ENCODE results near the gene PLCB4. TPM values are rescaled to one million over a fixed set of nuclear protein-coding genes. Genes with fewer than 3 reads are reported as not detected.

The PLCB4 gene
- polyA plus RNA-seq, 1 donor = 14.6 TPM

DNA sequence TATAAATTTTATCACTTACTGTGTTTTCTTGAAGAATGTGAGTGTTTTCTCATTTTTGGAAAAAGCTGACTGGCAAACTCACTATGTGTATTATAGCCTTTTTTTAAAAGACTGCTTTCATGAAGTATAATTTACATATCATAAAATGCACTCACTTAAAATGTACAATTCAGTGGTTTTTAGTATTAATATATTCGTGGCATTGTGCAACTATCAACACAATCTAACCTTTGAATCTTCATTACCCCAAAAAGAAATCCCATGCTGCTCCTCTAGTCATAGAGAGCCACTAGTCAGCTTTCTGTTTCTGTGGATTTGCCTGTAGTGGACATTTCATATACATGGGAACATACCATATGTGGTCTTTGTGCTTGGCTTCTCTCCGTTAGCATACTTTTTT is 143.8 kb downstream of the PLCB4 start:
- no peak for DNase-seq
- Histone ChIP-seq H3K4me1 (ENCODE audit: control insufficient read depth, insufficient read depth, low read length) (peaks cover 4% of the 10 kb centered on the region), H3K36me3 (ENCODE audit: control insufficient read depth, insufficient read depth, low read length) (no peaks in the 10 kb centered on the region), H3K27ac (ENCODE audit: low read length) (no peak overlapping the region), H3K9me3 (ENCODE audit: control insufficient read depth, low read depth, low read length) (no peaks in the 10 kb centered on the region), H3K4me3 (ENCODE audit: low read length) (no peak overlapping the region), H3K27me3 (ENCODE audit: control insufficient read depth, insufficient read depth, low read length) (no peaks in the 10 kb centered on the region)
- 80% methylated on average over 1 of the region's 2 CpGs for WGBS (ENCODE audit: insufficient coverage, low lambda C conversion rate)

DNA sequence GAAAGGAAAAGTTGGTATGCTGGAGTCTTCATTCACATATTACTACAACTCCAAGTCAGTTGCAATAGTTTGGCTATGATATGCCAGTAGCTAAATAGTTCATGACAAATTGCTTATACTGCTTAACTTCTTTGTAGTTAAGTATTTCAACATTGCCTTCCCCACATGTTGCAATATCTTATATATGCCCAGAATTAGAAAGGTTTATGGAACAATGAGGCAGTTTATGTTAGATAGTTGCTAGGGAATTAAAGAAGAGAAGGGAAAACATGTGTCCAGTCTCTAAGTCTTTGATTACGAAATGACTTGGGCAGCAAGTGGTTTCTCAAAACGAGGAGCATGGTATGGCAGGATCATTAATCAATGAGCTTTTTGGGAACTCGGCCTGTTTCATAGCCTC is 145.8 kb downstream of the PLCB4 start:
- Histone ChIP-seq H3K4me3 (ENCODE audit: low read length) (no peak overlapping the region), H3K27ac (ENCODE audit: low read length) (no peak overlapping the region), H3K9me3 (ENCODE audit: control insufficient read depth, low read depth, low read length) (no peaks in the 10 kb centered on the region), H3K36me3 (ENCODE audit: control insufficient read depth, insufficient read depth, low read length) (no peaks in the 10 kb centered on the region), H3K27me3 (ENCODE audit: control insufficient read depth, insufficient read depth, low read length) (no peaks in the 10 kb centered on the region), H3K4me1 (ENCODE audit: control insufficient read depth, insufficient read depth, low read length) (peaks cover 4% of the 10 kb centered on the region)
- peak; percentile 51 to 73 for DNase-seq
- no CpG with 5 or more reads among the region's 3 CpGs for WGBS (ENCODE audit: insufficient coverage, low lambda C conversion rate)

DNA sequence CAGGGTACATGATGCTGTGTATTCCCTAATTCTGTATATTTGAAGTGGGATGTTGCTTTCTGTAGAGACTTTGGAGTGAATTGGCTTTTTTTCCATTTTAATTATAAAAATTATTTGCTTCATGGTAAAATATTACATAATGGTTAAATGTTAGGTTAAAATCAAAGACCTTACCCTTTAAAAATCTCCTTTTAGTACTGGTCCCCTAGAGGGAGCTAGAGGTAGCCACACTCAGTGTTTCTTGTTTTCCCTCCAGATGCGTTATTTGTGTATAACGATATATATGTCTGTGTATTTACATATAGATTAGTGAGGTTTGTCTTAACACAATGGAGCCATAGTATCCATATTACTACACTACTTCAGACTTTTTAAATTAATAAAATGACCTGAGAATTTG is 146.7 kb downstream of the PLCB4 start:
- no peak for DNase-seq
- Histone ChIP-seq H3K4me3 (ENCODE audit: low read length) (no peak overlapping the region), H3K27ac (ENCODE audit: low read length) (no peak overlapping the region), H3K27me3 (ENCODE audit: control insufficient read depth, insufficient read depth, low read length) (no peaks in the 10 kb centered on the region), H3K36me3 (ENCODE audit: control insufficient read depth, insufficient read depth, low read length) (no peaks in the 10 kb centered on the region), H3K4me1 (ENCODE audit: control insufficient read depth, insufficient read depth, low read length) (peaks cover 4% of the 10 kb centered on the region), H3K9me3 (ENCODE audit: control insufficient read depth, low read depth, low read length) (no peaks in the 10 kb centered on the region)
- 70% methylated on average over 2 of the region's 2 CpGs for WGBS (ENCODE audit: insufficient coverage, low lambda C conversion rate)

DNA sequence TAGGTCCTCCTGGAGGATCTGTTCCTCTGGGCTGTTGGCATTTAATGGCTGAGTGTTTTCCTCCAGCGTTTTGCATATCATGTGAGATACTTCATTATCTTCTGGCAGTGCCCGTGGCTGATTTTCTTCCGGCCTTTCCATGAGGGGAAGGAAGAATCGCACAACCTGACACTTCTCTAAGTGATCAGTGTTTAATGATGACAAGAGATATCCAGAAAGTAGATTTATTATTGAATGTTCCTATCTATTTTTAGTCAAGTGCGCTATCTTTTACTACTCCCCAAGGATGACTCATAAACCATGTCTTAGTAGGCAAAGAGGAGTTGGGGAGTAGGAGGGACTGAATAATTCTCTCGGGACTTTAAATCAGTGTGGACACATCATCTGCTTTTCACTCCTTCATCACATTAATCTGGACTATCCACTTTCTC is 149.7 kb downstream of the PLCB4 start:
- Histone ChIP-seq H3K4me1 (ENCODE audit: control insufficient read depth, insufficient read depth, low read length) (no peaks in the 10 kb centered on the region), H3K36me3 (ENCODE audit: control insufficient read depth, insufficient read depth, low read length) (no peaks in the 10 kb centered on the region), H3K4me3 (ENCODE audit: low read length) (no peak overlapping the region), H3K9me3 (ENCODE audit: control insufficient read depth, low read depth, low read length) (no peaks in the 10 kb centered on the region), H3K27me3 (ENCODE audit: control insufficient read depth, insufficient read depth, low read length) (no peaks in the 10 kb centered on the region), H3K27ac (ENCODE audit: low read length) (no peak overlapping the region)
- WGBS (ENCODE audit: insufficient coverage, low lambda C conversion rate) = 76% methylated on average over 2 of the region's 6 CpGs
- DNase-seq = no peak

DNA sequence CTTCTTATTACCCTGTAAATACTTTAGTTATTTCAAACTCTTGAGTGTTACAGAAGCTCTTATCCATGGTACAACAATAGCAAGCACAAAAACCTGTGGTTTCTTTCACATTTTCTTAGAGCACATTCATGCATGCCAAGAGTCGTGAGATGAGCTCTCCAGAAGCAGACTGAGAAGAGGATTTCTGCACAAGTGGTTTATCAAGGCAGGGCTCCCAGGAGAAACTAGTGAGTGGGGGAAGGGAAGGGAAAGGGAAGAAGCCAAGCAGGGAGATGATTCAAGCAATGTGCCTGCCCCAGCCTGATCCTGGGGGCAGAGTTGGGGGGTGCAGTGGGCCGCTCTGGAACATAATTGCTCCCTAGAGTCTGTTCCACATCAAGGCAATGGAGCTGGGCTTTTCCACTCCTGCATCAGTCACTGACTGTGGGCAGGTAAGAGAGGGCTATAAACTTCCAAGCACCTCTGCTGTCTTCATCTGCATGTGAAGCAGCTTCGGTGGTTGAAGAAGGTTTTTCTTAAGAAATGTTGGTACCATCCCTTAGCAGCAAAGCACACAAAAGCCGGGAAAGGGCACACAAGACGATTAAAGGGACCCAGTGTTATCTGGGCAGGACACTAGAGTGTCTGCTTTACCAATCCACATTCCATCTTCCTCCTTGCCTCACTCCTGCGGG is 152.1 kb downstream of the PLCB4 start:
- no peaks in the 10 kb centered on the region for H3K27me3 ChIP-seq (ENCODE audit: control insufficient read depth, insufficient read depth, low read length)
- DNase-seq = no peak
- WGBS (ENCODE audit: insufficient coverage, low lambda C conversion rate) = no CpG with 5 or more reads among the region's 6 CpGs
- H3K9me3 ChIP-seq (ENCODE audit: control insufficient read depth, low read depth, low read length) = no peaks in the 10 kb centered on the region
- H3K4me1 ChIP-seq (ENCODE audit: control insufficient read depth, insufficient read depth, low read length) = no peaks in the 10 kb centered on the region
- H3K36me3 ChIP-seq (ENCODE audit: control insufficient read depth, insufficient read depth, low read length) = no peaks in the 10 kb centered on the region
- H3K27ac ChIP-seq (ENCODE audit: low read length) = no peak overlapping the region
- H3K4me3 ChIP-seq (ENCODE audit: low read length) = no peak overlapping the region

DNA sequence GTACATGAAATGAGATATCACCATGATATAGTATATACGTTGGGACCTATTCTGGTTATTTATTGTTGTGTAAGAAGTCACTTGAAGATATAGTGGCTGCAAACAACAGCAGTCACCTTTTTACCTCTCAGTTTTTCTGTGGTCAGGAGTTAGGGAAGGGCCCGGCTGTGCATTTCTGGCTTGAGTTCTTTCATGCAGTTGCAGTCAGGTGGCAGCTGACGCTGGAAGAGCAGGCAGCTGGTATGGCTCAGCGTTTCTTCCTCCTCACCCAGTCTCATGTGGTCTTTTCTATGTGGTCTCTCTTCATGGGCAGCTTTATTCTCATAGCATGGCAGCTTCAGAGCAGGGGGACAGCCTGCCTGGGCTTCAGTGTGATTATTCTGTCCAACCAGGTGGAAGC is 154.4 kb downstream of the PLCB4 start:
- 100% methylated on average over 1 of the region's 4 CpGs for WGBS (ENCODE audit: insufficient coverage, low lambda C conversion rate)
- no peaks in the 10 kb centered on the region for H3K27me3 ChIP-seq (ENCODE audit: control insufficient read depth, insufficient read depth, low read length)
- DNase-seq = no peak
- H3K27ac ChIP-seq (ENCODE audit: low read length) = no peak overlapping the region
- no peak overlapping the region for H3K4me3 ChIP-seq (ENCODE audit: low read length)
- no peaks in the 10 kb centered on the region for H3K9me3 ChIP-seq (ENCODE audit: control insufficient read depth, low read depth, low read length)
- no peaks in the 10 kb centered on the region for H3K36me3 ChIP-seq (ENCODE audit: control insufficient read depth, insufficient read depth, low read length)
- H3K4me1 ChIP-seq (ENCODE audit: control insufficient read depth, insufficient read depth, low read length) = no peaks in the 10 kb centered on the region

DNA sequence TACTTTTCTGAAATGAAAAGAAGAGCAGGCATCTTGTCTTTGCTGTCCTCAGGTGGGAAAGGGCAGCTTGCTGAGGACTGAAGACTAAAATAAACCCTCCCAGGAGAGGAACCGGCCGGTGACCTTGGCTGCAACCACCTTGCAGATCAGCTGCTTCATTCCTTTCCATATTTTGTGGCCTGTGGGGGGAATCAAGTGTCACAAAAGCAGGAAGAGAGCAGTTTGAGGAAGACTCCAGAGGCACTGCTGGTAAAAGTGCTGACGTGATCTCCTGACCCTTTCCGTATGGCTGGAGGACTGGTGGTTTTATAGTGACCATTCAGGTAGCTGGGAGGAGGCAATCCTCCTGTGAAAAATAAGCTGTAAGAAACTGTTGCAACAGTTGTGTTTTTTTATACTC is 157.0 kb downstream of the PLCB4 start:
- Histone ChIP-seq H3K4me3 (ENCODE audit: low read length) (no peak overlapping the region), H3K27ac (ENCODE audit: low read length) (no peak overlapping the region), H3K9me3 (ENCODE audit: control insufficient read depth, low read depth, low read length) (no peaks in the 10 kb centered on the region), H3K4me1 (ENCODE audit: control insufficient read depth, insufficient read depth, low read length) (no peaks in the 10 kb centered on the region), H3K27me3 (ENCODE audit: control insufficient read depth, insufficient read depth, low read length) (no peaks in the 10 kb centered on the region), H3K36me3 (ENCODE audit: control insufficient read depth, insufficient read depth, low read length) (no peaks in the 10 kb centered on the region)
- no CpG with 5 or more reads among the region's 4 CpGs for WGBS (ENCODE audit: insufficient coverage, low lambda C conversion rate)
- no peak for DNase-seq

DNA sequence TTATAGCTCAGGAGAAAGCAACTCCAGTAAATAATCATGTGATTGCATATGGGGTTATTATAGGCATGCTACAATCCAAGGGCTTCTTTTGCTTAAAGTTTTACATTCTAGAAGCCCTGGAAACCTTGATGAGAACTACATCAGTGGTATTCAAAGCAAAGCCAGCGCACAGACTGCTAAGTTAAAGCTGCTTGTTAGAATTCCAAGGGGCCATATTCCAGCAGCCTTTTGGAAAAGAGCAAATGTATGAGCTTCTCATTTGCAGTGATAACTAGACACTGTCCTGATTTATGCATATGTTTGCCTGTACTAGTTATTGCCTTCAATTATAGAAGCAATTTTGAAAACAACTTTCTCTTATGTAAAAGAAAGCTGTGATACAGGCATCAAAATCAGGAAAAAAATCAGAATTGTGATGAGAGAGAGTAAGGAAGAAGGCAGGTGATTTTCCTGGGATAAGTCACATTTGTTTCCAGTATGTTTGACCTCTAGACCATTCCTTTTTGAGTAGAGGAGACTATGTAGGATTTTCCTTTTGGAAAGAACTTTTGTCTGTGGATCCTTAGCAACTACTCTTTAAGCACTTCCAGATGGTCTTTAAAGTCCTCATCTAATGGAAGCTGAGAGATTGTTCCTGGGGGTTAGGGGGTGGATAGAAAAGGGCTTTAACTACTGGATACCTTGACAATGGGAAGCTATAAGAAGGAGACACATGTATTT is 159.2 kb downstream of the PLCB4 start:
- no peaks in the 10 kb centered on the region for H3K36me3 ChIP-seq (ENCODE audit: control insufficient read depth, insufficient read depth, low read length)
- no peaks in the 10 kb centered on the region for H3K27me3 ChIP-seq (ENCODE audit: control insufficient read depth, insufficient read depth, low read length)
- no peak for DNase-seq
- H3K4me1 ChIP-seq (ENCODE audit: control insufficient read depth, insufficient read depth, low read length) = no peaks in the 10 kb centered on the region
- H3K9me3 ChIP-seq (ENCODE audit: control insufficient read depth, low read depth, low read length) = no peaks in the 10 kb centered on the region
- WGBS (ENCODE audit: insufficient coverage, low lambda C conversion rate) = no CpG with 5 or more reads among the region's 1 CpG
- H3K4me3 ChIP-seq (ENCODE audit: low read length) = no peak overlapping the region
- no peak overlapping the region for H3K27ac ChIP-seq (ENCODE audit: low read length)

DNA sequence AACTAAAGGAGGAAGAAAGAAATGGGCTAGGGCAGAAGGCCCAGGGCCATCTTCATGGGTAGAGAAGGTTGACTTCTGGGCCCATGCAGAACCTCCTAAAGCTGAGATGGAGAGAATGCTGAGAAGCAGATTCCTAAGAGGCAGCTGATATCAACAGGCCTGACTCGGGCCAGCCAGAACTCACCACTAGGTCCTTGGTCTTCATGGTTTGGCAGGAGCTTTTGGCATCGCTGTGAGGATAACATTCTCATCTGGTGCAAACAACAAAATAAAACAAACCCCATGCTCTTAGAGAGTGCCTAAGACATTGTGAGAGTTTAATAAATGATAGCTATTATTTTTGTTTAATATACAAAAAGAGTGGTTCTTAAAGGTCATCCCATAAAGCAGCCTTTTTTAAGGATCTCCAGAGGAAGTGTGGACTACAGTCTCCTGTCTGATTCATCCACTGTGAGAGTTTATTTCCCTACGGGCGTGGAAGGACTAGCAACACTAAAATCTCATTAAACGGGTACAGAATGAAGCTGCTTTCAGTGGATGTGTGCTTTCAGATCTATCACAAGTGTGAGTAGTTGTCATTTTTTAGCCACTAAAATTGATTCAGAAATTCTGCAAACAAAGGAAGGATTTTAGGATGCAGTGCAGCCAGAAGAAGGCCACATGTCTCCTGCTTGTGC is 160.0 kb downstream of the PLCB4 start:
- Histone ChIP-seq H3K36me3 (ENCODE audit: control insufficient read depth, insufficient read depth, low read length) (no peaks in the 10 kb centered on the region), H3K4me3 (ENCODE audit: low read length) (no peak overlapping the region), H3K4me1 (ENCODE audit: control insufficient read depth, insufficient read depth, low read length) (no peaks in the 10 kb centered on the region), H3K27me3 (ENCODE audit: control insufficient read depth, insufficient read depth, low read length) (no peaks in the 10 kb centered on the region), H3K9me3 (ENCODE audit: control insufficient read depth, low read depth, low read length) (no peaks in the 10 kb centered on the region), H3K27ac (ENCODE audit: low read length) (no peak overlapping the region)
- no CpG with 5 or more reads among the region's 5 CpGs for WGBS (ENCODE audit: insufficient coverage, low lambda C conversion rate)
- DNase-seq = no peak

DNA sequence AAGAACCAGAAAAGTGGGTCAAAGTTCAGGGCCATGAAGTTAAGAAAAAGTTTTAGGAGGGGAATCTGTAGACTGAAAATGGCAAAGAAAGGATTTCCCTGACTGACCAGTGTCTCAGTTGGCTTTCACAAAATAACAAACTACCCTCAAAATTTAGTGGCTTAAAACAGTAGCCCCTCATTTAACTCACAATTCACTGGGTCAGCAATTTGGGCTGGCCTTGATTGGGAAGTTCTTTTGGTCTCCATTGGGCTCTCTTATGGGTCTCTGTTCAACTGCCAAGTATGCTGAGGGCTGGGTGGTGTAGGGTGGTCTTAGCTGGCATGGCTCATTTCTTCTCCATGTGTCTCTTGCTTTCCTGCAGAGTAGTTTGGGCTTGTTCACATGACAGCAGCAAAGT is 161.5 kb downstream of the PLCB4 start:
- H3K36me3 ChIP-seq (ENCODE audit: control insufficient read depth, insufficient read depth, low read length) = no peaks in the 10 kb centered on the region
- H3K4me1 ChIP-seq (ENCODE audit: control insufficient read depth, insufficient read depth, low read length) = no peaks in the 10 kb centered on the region
- no peak for DNase-seq
- H3K4me3 ChIP-seq (ENCODE audit: low read length) = no peak overlapping the region
- no peaks in the 10 kb centered on the region for H3K27me3 ChIP-seq (ENCODE audit: control insufficient read depth, insufficient read depth, low read length)
- H3K9me3 ChIP-seq (ENCODE audit: control insufficient read depth, low read depth, low read length) = no peaks in the 10 kb centered on the region
- no peak overlapping the region for H3K27ac ChIP-seq (ENCODE audit: low read length)

Data from large intestine (tissue), 3 donors.